OCI-LY3 (cell line): ENCODE results near the gene CELA2A.

Experiments used
- H2AFZ ChIP-seq: fragments of 200-600, 300-600 bp; shearing (Covaris generic); 2 replicates; pipeline ENCODE4 v1.6.0; 2014; ENCODE audit warnings: antibody characterized with exemption, low read depth, low read length
- H3K27ac ChIP-seq: fragments of 200-600, 300-600 bp; sonication (generic); 2 replicates; pipeline ENCODE4 v1.5.1; 2014; ENCODE audit warnings: mild to moderate bottlenecking, low read length, moderate library complexity, mixed read lengths
- H3K27me3 ChIP-seq: fragments of 200-600, 300-600 bp; sonication (generic); 2 replicates; pipeline ENCODE4 v1.6.1; 2014; ENCODE audit warnings: low read depth, low read length, mixed read lengths
- H3K36me3 ChIP-seq: fragments of 200-600, 300-600 bp; sonication (generic); replicated peaks from 2 replicates; pipeline ENCODE3; 2014; ENCODE audit warnings: low read depth, low read length, mixed read lengths
- H3K4me1 ChIP-seq: fragments of 300-600, 200-600 bp; sonication (generic); 2 replicates; pipeline ENCODE4 v1.6.1; 2014; ENCODE audit warnings: low read length, mixed read lengths
- H3K4me2 ChIP-seq: fragments of 200-600, 300-600 bp; sonication (generic); 2 replicates; pipeline ENCODE4 v1.6.1; 2014; ENCODE audit warnings: low read length, mixed read lengths
- H3K4me3 ChIP-seq: fragments of 300-600, 200-600 bp; sonication (generic); 2 replicates; pipeline ENCODE4 v1.5.1; 2014; ENCODE audit warnings: antibody characterized with exemption, mild to moderate bottlenecking, low read length, moderate library complexity
- H3K79me2 ChIP-seq: fragments of 300-600, 200-600 bp; shearing (Covaris generic); 2 replicates; pipeline ENCODE4 v1.6.1; 2014; ENCODE audit warnings: mild to moderate bottlenecking, low read length, mixed read lengths
- H3K9ac ChIP-seq: fragments of 300-600, 200-600 bp; shearing (Covaris generic); 2 replicates; pipeline ENCODE4 v1.6.0; 2014; ENCODE audit warnings: mild to moderate bottlenecking, low read length, moderate library complexity
- H3K9me3 ChIP-seq: fragments of 200-600, 300-600 bp; shearing (Covaris generic); 2 replicates; pipeline ENCODE4 v1.6.1; 2014; ENCODE audit warnings: low read length, mixed read lengths; ENCODE audit not compliant: insufficient read depth
- H4K20me1 ChIP-seq: fragments of 200-600, 300-600 bp; sonication (generic); 2 replicates; pipeline ENCODE4 v1.6.1; 2016; ENCODE audit warnings: low read length, mixed read lengths; ENCODE audit not compliant: insufficient read depth
- EZH2phosphoT487 ChIP-seq: fragments of 200-600 bp; shearing (Covaris generic); IDR thresholded peaks from 2 replicates; pipeline ENCODE4 v1.6.1; 2018; ENCODE audit warnings: antibody characterized with exemption, mixed run types, low read depth
- TF ChIP-seq, protein P1 (sequence below): fragments of 200-600, 300-600 bp; sonication (generic); IDR thresholded peaks from 2 replicates; pipeline ENCODE4 v1.5.1; 2014; ENCODE audit warnings: antibody characterized with exemption, low read length, low read depth

The CELA2A gene

DNA sequence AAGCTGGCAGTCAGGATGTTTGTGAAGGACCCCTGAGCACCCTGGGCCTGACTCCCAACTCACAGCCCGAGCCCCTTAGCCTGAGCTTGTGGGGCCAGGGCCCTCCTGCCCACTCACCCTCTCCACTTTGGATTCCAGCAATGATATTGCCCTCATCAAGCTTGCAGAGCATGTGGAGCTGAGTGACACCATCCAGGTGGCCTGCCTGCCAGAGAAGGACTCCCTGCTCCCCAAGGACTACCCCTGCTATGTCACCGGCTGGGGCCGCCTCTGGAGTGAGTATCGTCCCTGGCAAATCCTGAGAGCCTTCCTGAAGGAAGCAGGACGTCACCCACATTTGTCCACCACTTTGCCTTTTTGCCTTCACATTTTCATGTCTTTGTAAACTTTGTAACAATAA lies 13.3 kb upstream of the CELA2A start:
- H3K27ac ChIP-seq, result no peak overlapping the region
- H3K36me3 ChIP-seq, result no peaks in the 10 kb centered on the region
- no peak overlapping the region for H3K4me2 ChIP-seq
- H3K9ac ChIP-seq, result no peak overlapping the region
- peaks cover 7% of the 10 kb centered on the region for H3K4me1 ChIP-seq
- no peak overlapping the region for H2AFZ ChIP-seq
- H3K4me3 ChIP-seq, result no peak overlapping the region
- H3K9me3 ChIP-seq, result no peaks in the 10 kb centered on the region
- TF ChIP-seq, protein P1, sequence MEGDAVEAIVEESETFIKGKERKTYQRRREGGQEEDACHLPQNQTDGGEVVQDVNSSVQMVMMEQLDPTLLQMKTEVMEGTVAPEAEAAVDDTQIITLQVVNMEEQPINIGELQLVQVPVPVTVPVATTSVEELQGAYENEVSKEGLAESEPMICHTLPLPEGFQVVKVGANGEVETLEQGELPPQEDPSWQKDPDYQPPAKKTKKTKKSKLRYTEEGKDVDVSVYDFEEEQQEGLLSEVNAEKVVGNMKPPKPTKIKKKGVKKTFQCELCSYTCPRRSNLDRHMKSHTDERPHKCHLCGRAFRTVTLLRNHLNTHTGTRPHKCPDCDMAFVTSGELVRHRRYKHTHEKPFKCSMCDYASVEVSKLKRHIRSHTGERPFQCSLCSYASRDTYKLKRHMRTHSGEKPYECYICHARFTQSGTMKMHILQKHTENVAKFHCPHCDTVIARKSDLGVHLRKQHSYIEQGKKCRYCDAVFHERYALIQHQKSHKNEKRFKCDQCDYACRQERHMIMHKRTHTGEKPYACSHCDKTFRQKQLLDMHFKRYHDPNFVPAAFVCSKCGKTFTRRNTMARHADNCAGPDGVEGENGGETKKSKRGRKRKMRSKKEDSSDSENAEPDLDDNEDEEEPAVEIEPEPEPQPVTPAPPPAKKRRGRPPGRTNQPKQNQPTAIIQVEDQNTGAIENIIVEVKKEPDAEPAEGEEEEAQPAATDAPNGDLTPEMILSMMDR, result no peak
- no peak for TF ChIP-seq EZH2phosphoT487
- no peaks in the 10 kb centered on the region for H4K20me1 ChIP-seq
- H3K79me2 ChIP-seq, result no peaks in the 10 kb centered on the region
- H3K27me3 ChIP-seq, result no peaks in the 10 kb centered on the region

DNA sequence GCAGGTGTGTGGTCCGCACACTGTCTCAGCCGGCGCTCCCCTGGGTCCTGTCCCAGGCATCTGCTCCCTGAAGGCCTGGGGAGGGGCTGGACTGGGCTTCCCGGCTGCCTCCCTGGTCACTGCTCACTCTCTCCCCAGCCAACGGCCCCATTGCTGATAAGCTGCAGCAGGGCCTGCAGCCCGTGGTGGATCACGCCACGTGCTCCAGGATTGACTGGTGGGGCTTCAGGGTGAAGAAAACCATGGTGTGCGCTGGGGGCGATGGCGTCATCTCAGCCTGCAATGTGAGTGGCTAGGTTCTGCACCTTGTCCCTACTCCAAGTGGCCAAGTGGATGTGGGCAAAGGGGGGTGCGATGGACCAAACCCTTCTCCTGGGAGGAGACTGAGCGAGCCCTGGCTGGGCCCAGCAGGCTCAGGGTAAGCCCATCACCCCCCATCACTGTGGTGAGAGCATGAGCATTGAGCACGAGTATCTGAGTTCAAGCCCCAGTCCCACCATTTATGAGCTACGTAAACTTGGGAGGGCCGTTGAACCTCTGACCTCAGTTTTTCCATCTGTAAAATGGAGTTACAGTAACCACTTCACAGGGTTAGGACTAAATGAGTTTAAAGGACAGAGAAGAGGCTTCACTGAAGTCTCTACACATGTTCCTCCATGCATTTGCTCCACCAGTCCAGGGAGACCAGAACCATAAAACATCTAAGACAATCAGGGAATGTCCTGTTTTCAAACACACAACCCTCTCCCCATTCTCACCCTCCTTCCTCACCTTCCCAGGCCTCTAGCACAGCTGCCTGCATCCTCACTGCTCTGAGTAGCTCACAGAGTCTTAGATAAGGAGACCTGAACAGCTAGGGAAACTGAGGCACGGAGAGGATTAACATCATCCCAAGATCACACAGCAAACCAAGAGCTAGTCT lies 11.8 kb upstream of the CELA2A start:
- no peak overlapping the region for H3K4me3 ChIP-seq
- no peaks in the 10 kb centered on the region for H3K36me3 ChIP-seq
- no peaks in the 10 kb centered on the region for H4K20me1 ChIP-seq
- no peaks in the 10 kb centered on the region for H3K27me3 ChIP-seq
- no peak for TF ChIP-seq EZH2phosphoT487
- TF ChIP-seq, protein P1, result no peak
- H3K9me3 ChIP-seq, result no peaks in the 10 kb centered on the region
- no peaks in the 10 kb centered on the region for H3K79me2 ChIP-seq
- H3K9ac ChIP-seq, result no peak overlapping the region
- no peak overlapping the region for H3K4me2 ChIP-seq
- H3K27ac ChIP-seq, result no peak overlapping the region
- no peak overlapping the region for H2AFZ ChIP-seq
- no peaks in the 10 kb centered on the region for H3K4me1 ChIP-seq

DNA sequence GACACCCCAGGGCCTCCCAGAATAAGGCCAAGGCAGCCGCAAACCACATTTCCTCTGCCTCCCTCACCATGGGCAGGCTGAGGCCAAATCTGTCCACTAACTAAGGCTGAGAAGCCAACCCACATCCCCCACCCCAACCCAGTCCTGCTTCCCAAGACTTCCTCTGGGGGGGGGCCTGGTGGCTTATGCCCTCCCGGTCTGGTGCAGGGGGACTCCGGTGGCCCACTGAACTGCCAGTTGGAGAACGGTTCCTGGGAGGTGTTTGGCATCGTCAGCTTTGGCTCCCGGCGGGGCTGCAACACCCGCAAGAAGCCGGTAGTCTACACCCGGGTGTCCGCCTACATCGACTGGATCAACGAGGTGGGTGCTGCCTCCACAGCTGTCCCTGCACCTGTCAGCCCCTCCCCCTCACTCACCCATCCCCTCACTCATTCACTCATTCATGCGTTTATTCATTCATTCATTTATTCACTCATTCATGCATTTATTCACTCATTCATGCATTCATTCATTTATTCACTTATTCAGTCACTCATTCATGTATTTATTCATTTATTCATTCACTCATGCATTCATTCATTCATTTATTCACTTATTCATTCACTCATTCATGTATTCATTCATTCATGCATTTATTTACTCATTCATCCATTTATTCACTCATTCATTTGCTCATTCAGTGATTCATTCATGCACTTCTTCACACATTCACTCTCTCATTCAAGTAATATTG lies 11.0 kb upstream of the CELA2A start:
- H3K9ac ChIP-seq, result no peak overlapping the region
- no peaks in the 10 kb centered on the region for H4K20me1 ChIP-seq
- H3K4me2 ChIP-seq, result no peak overlapping the region
- TF ChIP-seq EZH2phosphoT487, result no peak
- TF ChIP-seq, protein P1, result no peak
- no peaks in the 10 kb centered on the region for H3K79me2 ChIP-seq
- no peaks in the 10 kb centered on the region for H3K9me3 ChIP-seq
- H3K27ac ChIP-seq, result no peak overlapping the region
- H3K36me3 ChIP-seq, result no peaks in the 10 kb centered on the region
- H3K27me3 ChIP-seq, result no peaks in the 10 kb centered on the region
- no peak overlapping the region for H2AFZ ChIP-seq
- no peak overlapping the region for H3K4me3 ChIP-seq
- no peaks in the 10 kb centered on the region for H3K4me1 ChIP-seq

DNA sequence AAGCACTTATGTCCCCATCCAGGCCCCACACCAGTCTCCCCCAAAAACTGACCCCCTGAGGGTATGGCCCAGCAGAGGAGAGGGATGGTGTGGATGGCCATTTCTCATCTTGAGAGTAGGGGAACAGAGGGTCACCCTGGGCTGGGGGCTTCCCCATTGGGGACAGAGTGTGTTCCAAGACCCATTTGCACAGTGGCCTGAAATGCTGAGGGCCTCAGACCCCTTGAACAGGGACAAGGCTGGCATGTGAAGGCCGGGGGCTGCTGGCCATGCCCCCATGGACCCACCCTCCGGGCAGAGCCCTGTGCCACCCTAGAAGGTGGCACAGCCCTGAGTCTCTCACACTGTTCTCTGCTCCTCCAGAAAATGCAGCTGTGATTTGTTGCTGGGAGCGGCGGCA lies 10.3 kb upstream of the CELA2A start:
- no peaks in the 10 kb centered on the region for H3K4me1 ChIP-seq
- H2AFZ ChIP-seq, result no peak overlapping the region
- no peak overlapping the region for H3K4me3 ChIP-seq
- H3K9ac ChIP-seq, result no peak overlapping the region
- H3K79me2 ChIP-seq, result no peaks in the 10 kb centered on the region
- TF ChIP-seq, protein P1, result no peak
- TF ChIP-seq EZH2phosphoT487, result no peak
- H4K20me1 ChIP-seq, result no peaks in the 10 kb centered on the region
- no peaks in the 10 kb centered on the region for H3K27me3 ChIP-seq
- no peaks in the 10 kb centered on the region for H3K9me3 ChIP-seq
- H3K27ac ChIP-seq, result no peak overlapping the region
- no peaks in the 10 kb centered on the region for H3K36me3 ChIP-seq
- H3K4me2 ChIP-seq, result no peak overlapping the region
